GM12801 (cell line): ENCODE results near the gene AARSD1.

Source experiments
- CTCF ChIP-seq: IDR thresholded peaks from one replicate; pipeline ENCODE4 v1.5.1; 2011; ENCODE audit warnings: control low read depth; ENCODE audit not compliant: insufficient read length; ENCODE audit errors: extremely low read depth

AARSD1 gene

GRCh38 chr17:42989141-42989540 is 24.9 kb upstream of the AARSD1 start:
- no peak for TF ChIP-seq CTCF

DNA sequence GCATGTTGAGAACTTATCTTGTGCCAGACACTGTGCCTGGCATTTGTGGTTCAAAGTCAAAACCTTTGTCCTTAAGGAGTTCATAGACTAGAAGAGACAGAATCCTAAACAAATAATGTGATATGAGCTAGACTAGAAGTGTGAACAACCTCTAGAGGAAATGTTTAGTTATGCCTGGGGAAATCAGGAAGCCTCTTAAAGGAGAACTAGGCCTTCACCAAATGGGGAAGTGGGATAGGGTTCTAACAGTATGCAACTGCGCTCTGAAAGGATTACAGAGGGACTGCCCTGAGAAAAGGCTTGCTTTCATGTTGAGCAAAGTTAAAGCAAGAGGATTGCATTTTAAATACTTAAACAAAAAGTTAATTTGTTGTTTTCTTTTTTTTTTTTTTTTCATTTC is 21.0 kb upstream of the AARSD1 start:
- TF ChIP-seq CTCF: no peak

DNA sequence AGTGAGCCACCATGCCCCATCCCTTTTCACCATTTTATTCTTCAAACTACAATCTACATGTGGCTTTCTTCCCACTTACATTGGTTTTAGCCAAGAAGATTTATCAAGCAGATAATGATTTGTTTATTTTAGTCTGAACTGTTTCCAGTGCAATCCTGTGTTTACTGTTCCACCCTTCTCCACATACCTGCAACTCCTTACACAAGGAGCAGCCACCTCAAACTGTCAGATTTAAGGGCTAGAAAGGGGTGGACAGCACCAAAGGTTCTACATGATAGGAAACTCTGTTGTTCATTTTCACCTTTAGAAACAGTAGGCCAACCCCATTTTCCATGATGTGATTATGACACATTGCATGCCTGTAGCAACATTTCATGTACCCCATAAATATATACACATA is 18.0 kb upstream of the AARSD1 start:
- TF ChIP-seq CTCF: no peak

DNA sequence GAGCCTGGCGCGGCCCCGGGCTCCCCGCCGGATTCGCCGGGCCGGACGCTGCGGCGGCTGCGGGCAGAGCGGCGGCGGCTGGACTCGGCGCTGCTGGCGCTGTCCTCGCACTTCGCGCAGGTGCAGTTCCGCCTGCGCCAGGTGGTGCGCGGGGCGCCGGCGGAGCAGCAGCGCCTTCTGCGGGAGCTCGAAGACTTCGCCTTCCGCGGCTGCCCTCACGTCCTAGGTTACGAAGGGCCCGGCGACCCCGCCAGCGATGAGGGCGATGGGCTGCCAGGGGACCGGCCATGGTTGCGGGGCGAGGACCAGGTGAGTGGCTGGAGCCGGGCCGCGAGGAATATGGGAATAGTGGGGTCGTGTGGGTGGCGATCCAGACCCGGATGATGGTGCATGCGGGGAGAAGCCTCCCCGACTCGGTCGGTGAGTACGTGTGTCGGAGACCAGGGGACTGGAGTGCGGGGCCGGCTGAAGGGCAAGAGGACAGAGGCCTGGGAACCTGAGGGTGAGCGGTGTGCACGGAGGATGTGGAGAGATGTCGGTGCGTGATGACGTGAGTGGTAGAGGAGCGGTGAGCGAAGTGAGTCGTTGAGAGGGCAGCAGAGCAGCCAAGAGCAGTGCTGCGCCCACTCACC is 16.6 kb upstream of the AARSD1 start:
- TF ChIP-seq CTCF: no peak

- TF ChIP-seq CTCF: no peak
Measured at GRCh38 chr17:42980274-42980765, 16.1 kb upstream of the AARSD1 start, which contains the start of gene RUNDC1. Gene RUNDC1 (plus strand): TSS chr17:42980565. CDS start chr17:42980577, 12 bp downstream.

- TF ChIP-seq CTCF: no peak
Measured at GRCh38 chr17:42979511-42980273, 15.4 kb upstream of the AARSD1 start, which contains the start of gene PTGES3L. Gene PTGES3L (minus strand): TSS chr17:42980080. CDS start chr17:42980053, 27 bp downstream.

DNA sequence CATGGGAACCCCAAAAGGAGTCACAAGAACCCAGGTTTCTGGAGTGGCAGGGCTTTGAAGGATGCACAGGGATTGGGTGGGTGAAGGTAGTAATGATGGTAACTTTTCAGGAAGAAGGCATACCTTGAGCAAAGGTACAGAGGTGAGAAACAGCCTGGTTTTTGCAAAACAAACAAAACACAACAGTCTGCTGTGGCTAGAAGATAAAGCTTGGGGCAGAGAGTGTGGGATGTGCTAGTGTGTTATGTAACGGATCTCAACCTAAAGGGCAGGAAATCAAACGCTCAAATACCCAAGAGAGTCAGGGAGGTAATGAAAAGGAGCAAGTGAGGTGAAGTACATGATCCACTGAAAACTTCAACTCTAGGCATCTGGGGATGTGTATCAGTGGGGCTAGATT is 11.0 kb upstream of the AARSD1 start:
- TF ChIP-seq CTCF: no peak
